ENCODE data around the gene CDK11A.

The CDK11A gene

GRCh38 chr1:1662392-1662791 is 61.8 kb downstream of the CDK11A start:
- DNase-seq (ENCODE audit: low read depth): peak; percentile 56

DNA sequence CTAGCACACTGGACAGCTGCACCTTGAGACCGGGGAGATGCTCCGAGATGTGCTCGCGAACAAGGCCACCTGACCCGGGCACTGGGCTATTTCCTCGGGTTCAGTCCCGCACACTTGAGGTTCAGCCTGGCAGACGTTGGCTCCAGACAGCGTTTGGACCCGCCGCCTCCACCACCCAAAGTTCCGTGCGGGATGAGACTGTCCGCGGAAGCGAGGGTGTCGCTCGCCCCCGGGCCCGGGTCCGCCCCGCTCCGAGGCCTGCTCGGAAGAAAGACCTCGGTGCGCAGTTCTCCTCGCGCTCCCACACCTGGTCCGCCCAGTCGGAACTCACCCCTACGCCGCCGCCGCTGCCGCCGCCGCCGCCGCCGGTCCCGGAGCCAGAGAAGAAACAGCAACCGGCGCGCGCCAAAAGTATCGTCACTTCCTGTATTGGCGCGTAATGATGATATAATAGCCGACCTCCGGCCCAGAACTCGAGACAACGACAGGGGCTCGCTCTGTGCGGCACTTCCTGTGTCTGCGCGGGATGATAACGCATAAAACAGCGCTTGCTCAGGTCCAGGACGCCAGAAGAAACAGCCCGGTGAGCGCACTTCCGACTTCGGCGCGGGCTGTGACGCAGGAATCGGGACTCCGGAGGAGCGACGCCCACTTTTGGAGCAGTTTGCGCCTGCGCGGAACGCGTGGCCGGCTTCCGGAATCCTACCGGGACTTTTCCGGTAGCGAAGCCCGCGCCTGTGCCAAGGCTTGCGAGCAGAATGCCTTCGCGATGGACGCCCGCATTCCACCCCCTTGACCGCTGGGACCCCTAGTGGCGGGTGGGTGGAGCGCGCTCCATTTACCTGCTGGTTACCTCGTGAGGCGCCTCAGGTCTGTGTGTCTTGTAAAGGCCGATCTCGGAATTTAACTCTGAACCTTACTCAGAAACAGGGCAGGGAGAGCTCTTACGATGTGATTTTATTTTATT is 65.3 kb downstream of the CDK11A start, which contains the start of gene CDK11B:
TSS of gene CDK11B (minus strand) at position 422 of the 967 bp plus-strand sequence. CDS start 1,519 bp downstream, outside the sequence.
- peak; percentile 95 for DNase-seq (ENCODE audit: low read depth)

All from amniotic epithelial cell (primary cell).